HEK293 (cell line): ENCODE results near the gene MCRIP2.
A peak's percentile ranks its signal among the peaks of the same experiment; 100 is the strongest.

Experiments
- ATF2 ChIP-seq: fragments of 450-650 bp; formaldehyde crosslinking; IDR thresholded peaks from 2 replicates; pipeline ENCODE4 v1.5.1; 2016; ENCODE audit warnings: missing biosample characterization, missing genetic modification characterization, low read depth
- GLI4 ChIP-seq: fragments of 450-650 bp; formaldehyde crosslinking; IDR thresholded peaks from 2 replicates; pipeline ENCODE4 v1.5.1; 2016; ENCODE audit warnings: missing biosample characterization, missing genetic modification characterization
- OVOL3 ChIP-seq: fragments of 450-650 bp; formaldehyde crosslinking; IDR thresholded peaks from 2 replicates; pipeline ENCODE4 v1.5.1; 2016; ENCODE audit warnings: missing biosample characterization, missing genetic modification characterization
- PRDM4 ChIP-seq: fragments of 450-650 bp; formaldehyde crosslinking; IDR thresholded peaks from 2 replicates; pipeline ENCODE4 v1.5.1; 2017; ENCODE audit warnings: missing biosample characterization, missing genetic modification characterization
- SETDB1 ChIP-seq: IDR thresholded peaks from one replicate; pipeline ENCODE4 v1.6.1; 2017; ENCODE audit warnings: mild to moderate bottlenecking, low read length, moderate library complexity, mixed read lengths; ENCODE audit not compliant: insufficient read length
- YY1 ChIP-seq: fragments of 450-650 bp; formaldehyde crosslinking; IDR thresholded peaks from 2 replicates; pipeline ENCODE4 v1.5.1; 2018; ENCODE audit warnings: missing biosample characterization, missing genetic modification characterization
- ZBTB10 ChIP-seq: fragments of 450-650 bp; formaldehyde crosslinking; IDR thresholded peaks from 2 replicates; pipeline ENCODE4 v1.5.1; 2016; ENCODE audit warnings: missing biosample characterization, missing genetic modification characterization
- ZBTB20 ChIP-seq: fragments of 450-650 bp; formaldehyde crosslinking; IDR thresholded peaks from 2 replicates; pipeline ENCODE4 v1.5.1; 2016; ENCODE audit warnings: missing biosample characterization, missing genetic modification characterization
- ZNF121 ChIP-seq: fragments of 450-650 bp; formaldehyde crosslinking; IDR thresholded peaks from 2 replicates; pipeline ENCODE4 v1.5.1; 2016; ENCODE audit warnings: missing biosample characterization, missing genetic modification characterization
- ZNF16 ChIP-seq: fragments of 450-650 bp; formaldehyde crosslinking; IDR thresholded peaks from 2 replicates; pipeline ENCODE4 v1.5.1; 2016; ENCODE audit warnings: low read depth, missing biosample characterization, missing genetic modification characterization
- ZNF266 ChIP-seq: fragments of 450-650 bp; formaldehyde crosslinking; IDR thresholded peaks from 2 replicates; pipeline ENCODE4 v1.5.1; 2016; ENCODE audit warnings: missing biosample characterization, missing genetic modification characterization, low read depth
- ZNF394 ChIP-seq: fragments of 450-650 bp; formaldehyde crosslinking; IDR thresholded peaks from 2 replicates; pipeline ENCODE4 v1.5.1; 2016; ENCODE audit warnings: missing biosample characterization, missing genetic modification characterization, mild to moderate bottlenecking, moderate library complexity, borderline replicate concordance
- ZNF48 ChIP-seq: fragments of 450-650 bp; formaldehyde crosslinking; IDR thresholded peaks from 2 replicates; pipeline ENCODE4 v1.5.1; 2016; ENCODE audit warnings: missing biosample characterization, missing genetic modification characterization
- ZNF501 ChIP-seq: fragments of 450-650 bp; formaldehyde crosslinking; IDR thresholded peaks from 2 replicates; pipeline ENCODE4 v1.5.1; 2016; ENCODE audit warnings: missing biosample characterization, missing genetic modification characterization
- ZNF521 ChIP-seq: fragments of 450-650 bp; formaldehyde crosslinking; IDR thresholded peaks from 2 replicates; pipeline ENCODE4 v1.5.1; 2017; ENCODE audit warnings: missing biosample characterization, mild to moderate bottlenecking, missing genetic modification characterization
- ZNF560 ChIP-seq: fragments of 450-650 bp; formaldehyde crosslinking; IDR thresholded peaks from 2 replicates; pipeline ENCODE4 v1.5.1; 2017; ENCODE audit warnings: missing biosample characterization, missing genetic modification characterization, borderline replicate concordance
- ZNF600 ChIP-seq: fragments of 450-650 bp; formaldehyde crosslinking; IDR thresholded peaks from 2 replicates; pipeline ENCODE4 v1.5.1; 2016; ENCODE audit warnings: missing biosample characterization, missing genetic modification characterization
- ZNF621 ChIP-seq: fragments of 450-650 bp; formaldehyde crosslinking; IDR thresholded peaks from 2 replicates; pipeline ENCODE4 v1.5.1; 2017; ENCODE audit warnings: missing biosample characterization, missing genetic modification characterization
- ZNF623 ChIP-seq: fragments of 450-650 bp; formaldehyde crosslinking; IDR thresholded peaks from 2 replicates; pipeline ENCODE4 v1.5.1; 2016; ENCODE audit warnings: missing biosample characterization, missing genetic modification characterization
- ZNF645 ChIP-seq: fragments of 450-650 bp; formaldehyde crosslinking; IDR thresholded peaks from 2 replicates; pipeline ENCODE4; 2016; ENCODE audit warnings: missing biosample characterization, missing genetic modification characterization
- ZNF747 ChIP-seq: fragments of 450-650 bp; formaldehyde crosslinking; IDR thresholded peaks from 2 replicates; pipeline ENCODE4 v1.5.1; 2016; ENCODE audit warnings: missing biosample characterization, missing genetic modification characterization
- ZNF76 ChIP-seq: fragments of 450-650 bp; formaldehyde crosslinking; IDR thresholded peaks from 2 replicates; pipeline ENCODE4; 2016; ENCODE audit warnings: low read depth, missing biosample characterization, missing genetic modification characterization, borderline replicate concordance
- ZNF791 ChIP-seq: fragments of 450-650 bp; formaldehyde crosslinking; IDR thresholded peaks from 2 replicates; pipeline ENCODE4 v1.5.1; 2016; ENCODE audit warnings: missing biosample characterization, missing genetic modification characterization
- ZNF837 ChIP-seq: fragments of 450-650 bp; formaldehyde crosslinking; IDR thresholded peaks from 2 replicates; pipeline ENCODE4 v1.5.1; 2016; ENCODE audit warnings: missing biosample characterization, missing genetic modification characterization
- ZNF843 ChIP-seq: fragments of 450-650 bp; formaldehyde crosslinking; IDR thresholded peaks from 2 replicates; pipeline ENCODE4 v1.5.1; 2016; ENCODE audit warnings: missing biosample characterization, missing genetic modification characterization
- ZSCAN23 ChIP-seq: fragments of 450-650 bp; formaldehyde crosslinking; IDR thresholded peaks from 2 replicates; pipeline ENCODE4 v1.5.1; 2016; ENCODE audit warnings: missing biosample characterization, missing genetic modification characterization
- TF ChIP-seq, protein P1 (sequence below): fragments of 450-650 bp; formaldehyde crosslinking; IDR thresholded peaks from 2 replicates; pipeline ENCODE4 v1.5.1; 2017; ENCODE audit warnings: missing biosample characterization, missing genetic modification characterization
- TF ChIP-seq, protein P2 (sequence below): IDR thresholded peaks from 2 replicates; pipeline ENCODE4 v1.6.1; 2011; ENCODE audit warnings: mild to moderate bottlenecking, low read depth, low read length, borderline replicate concordance

Gene MCRIP2

DNA sequence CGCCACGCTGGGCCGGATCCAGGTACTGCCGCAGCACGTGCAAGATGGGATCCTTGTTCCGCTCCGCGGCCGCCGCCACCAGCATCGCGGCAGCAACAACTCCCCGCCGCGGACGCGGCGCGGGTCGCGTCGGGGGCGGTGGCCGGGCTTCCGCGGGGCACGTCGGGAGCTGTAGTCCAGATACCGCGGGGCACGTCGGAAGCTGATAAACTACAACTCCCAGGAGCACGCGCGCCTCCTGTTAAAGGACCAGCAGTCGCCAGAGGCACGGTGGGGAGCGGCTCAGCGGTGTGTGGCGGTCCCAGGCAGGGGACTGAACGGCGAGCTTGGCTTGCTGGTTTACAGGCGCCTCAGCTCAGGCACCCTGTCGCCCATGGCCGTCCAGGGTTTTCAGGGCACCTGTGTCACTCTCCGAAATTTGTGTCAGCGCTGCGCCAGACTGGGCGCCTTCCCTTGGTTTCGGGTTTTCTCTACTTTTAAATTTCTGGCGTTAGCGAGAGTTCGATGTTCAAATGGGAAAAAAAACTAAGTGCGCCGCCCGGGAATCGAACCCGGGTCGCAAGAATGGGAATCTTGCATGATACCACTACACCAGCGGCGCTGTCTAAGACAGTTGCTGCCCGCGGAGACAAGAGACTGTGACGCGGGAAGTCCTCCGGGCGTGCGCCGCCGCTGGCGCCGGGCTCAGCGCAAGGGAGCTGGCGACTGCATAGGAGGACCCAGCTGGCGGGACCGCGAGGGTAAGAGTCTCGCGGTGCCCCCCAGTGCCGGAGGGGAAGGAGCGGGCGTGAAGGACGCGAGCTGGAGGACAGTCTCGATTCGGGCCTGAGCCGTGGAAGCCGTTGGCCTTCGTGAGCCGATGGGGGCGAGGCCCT, 5.2 kb upstream of the MCRIP2 start, which contains the start of gene METTL26 (continued):
- TF ChIP-seq ZBTB10 = 0 out of 2 replicates have a peak, but pooled peaks have one; percentile 20
- TF ChIP-seq ZNF394 = peak; percentile 80
- no peak for TF ChIP-seq ZNF560
- TF ChIP-seq ZNF521 (tag by site-specific recombination) = no peak
- no peak for TF ChIP-seq ZNF16 (tag by site-specific recombination)
- no peak for TF ChIP-seq ZNF791 (tag by site-specific recombination)
- TF ChIP-seq ZBTB20 = peak; percentile 90
- no peak for TF ChIP-seq ZNF48
- no peak for TF ChIP-seq SETDB1
- peak; percentile 50; the same call in 1 of the 2 replicates for TF ChIP-seq ZNF600 (tag by site-specific recombination)
- 0 out of 2 replicates have a peak, but pooled peaks have one; percentile 13 for TF ChIP-seq ZSCAN23 (tag by site-specific recombination)
- no peak for TF ChIP-seq ZNF747 (tag by site-specific recombination)
- TF ChIP-seq ZNF621 (tag by site-specific recombination) = no peak
- TF ChIP-seq ZNF266 (tag by site-specific recombination) = no peak
- TF ChIP-seq ZNF76 (tag by site-specific recombination) = peak; percentile 99
- TF ChIP-seq PRDM4 (tag by site-specific recombination) = no peak
- 0 out of 2 replicates have a peak, but pooled peaks have one; percentile 86 for TF ChIP-seq ZNF645
- TF ChIP-seq, protein P1, sequence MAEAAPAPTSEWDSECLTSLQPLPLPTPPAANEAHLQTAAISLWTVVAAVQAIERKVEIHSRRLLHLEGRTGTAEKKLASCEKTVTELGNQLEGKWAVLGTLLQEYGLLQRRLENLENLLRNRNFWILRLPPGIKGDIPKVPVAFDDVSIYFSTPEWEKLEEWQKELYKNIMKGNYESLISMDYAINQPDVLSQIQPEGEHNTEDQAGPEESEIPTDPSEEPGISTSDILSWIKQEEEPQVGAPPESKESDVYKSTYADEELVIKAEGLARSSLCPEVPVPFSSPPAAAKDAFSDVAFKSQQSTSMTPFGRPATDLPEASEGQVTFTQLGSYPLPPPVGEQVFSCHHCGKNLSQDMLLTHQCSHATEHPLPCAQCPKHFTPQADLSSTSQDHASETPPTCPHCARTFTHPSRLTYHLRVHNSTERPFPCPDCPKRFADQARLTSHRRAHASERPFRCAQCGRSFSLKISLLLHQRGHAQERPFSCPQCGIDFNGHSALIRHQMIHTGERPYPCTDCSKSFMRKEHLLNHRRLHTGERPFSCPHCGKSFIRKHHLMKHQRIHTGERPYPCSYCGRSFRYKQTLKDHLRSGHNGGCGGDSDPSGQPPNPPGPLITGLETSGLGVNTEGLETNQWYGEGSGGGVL = peak; percentile 69
- TF ChIP-seq ZNF843 = peak; percentile 73
- TF ChIP-seq YY1 (tag by site-specific recombination) = peak; percentile 49
- TF ChIP-seq ATF2 = no peak
- TF ChIP-seq, protein P2, sequence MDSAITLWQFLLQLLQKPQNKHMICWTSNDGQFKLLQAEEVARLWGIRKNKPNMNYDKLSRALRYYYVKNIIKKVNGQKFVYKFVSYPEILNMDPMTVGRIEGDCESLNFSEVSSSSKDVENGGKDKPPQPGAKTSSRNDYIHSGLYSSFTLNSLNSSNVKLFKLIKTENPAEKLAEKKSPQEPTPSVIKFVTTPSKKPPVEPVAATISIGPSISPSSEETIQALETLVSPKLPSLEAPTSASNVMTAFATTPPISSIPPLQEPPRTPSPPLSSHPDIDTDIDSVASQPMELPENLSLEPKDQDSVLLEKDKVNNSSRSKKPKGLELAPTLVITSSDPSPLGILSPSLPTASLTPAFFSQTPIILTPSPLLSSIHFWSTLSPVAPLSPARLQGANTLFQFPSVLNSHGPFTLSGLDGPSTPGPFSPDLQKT = no peak
- peak; percentile 86 for TF ChIP-seq ZNF501 (tag by site-specific recombination)
- no peak for TF ChIP-seq OVOL3 (tag by site-specific recombination)
- no peak for TF ChIP-seq ZNF121 (tag by site-specific recombination)
- TF ChIP-seq ZNF837 (tag by site-specific recombination) = no peak
- TF ChIP-seq ZNF623 (tag by site-specific recombination) = peak; percentile 21; the same call in 1 of the 2 replicates
- TF ChIP-seq GLI4 (tag by site-specific recombination) = peak; percentile 74; the same call in 1 of the 2 replicates
